Endothelial cell of umbilical vein (primary cell): ENCODE measurements around the gene BABAM2.

Experiments
- CTCF ChIP-seq, 2 donors: IDR thresholded peaks; 1 replicate in 1 of 2; 2 replicates in 1 of 2; pipeline ENCODE4 v1.5.1; 2011; ENCODE audit warnings: low read length in 2 of 2, mild to moderate bottlenecking in 2 of 2, moderate library complexity in 2 of 2, control low read depth in 1 of 2, inconsistent platforms in 1 of 2, low read depth in 1 of 2; ENCODE audit not compliant: insufficient read depth in 1 of 2; ENCODE audit errors: extremely low read depth in 1 of 2
- EZH2 ChIP-seq: IDR thresholded peaks from 2 replicates; pipeline ENCODE4 v1.6.1; 2012; ENCODE audit warnings: borderline replicate concordance, low read depth, mild to moderate bottlenecking, moderate library complexity, low read length, inconsistent platforms; ENCODE audit not compliant: severe bottlenecking
- FOS ChIP-seq: IDR thresholded peaks from 2 replicates; pipeline ENCODE4 v1.6.1; 2011; ENCODE audit warnings: mild to moderate bottlenecking, low read length, moderate library complexity, borderline replicate concordance; ENCODE audit not compliant: insufficient read depth
- GATA2 ChIP-seq: IDR thresholded peaks from 2 replicates; pipeline ENCODE4 v1.7.0; 2011; ENCODE audit warnings: low read depth, mild to moderate bottlenecking, moderate library complexity, mixed read lengths, low read length; ENCODE audit not compliant: insufficient read length, insufficient read depth
- JUN ChIP-seq: IDR thresholded peaks from 2 replicates; pipeline ENCODE4 v1.6.1; 2011; ENCODE audit warnings: borderline replicate concordance, low read depth; ENCODE audit not compliant: insufficient read length, insufficient read depth
- MAX ChIP-seq: IDR thresholded peaks from 2 replicates; pipeline ENCODE4 v1.6.1; 2011; ENCODE audit not compliant: insufficient read depth, insufficient read length
- MYC ChIP-seq: IDR thresholded peaks from one replicate; pipeline ENCODE4 v1.6.1; 2011; ENCODE audit warnings: mild to moderate bottlenecking, low read depth, low read length
- POLR2A ChIP-seq: IDR thresholded peaks from 2 replicates; pipeline ENCODE4 v1.6.1; 2012; ENCODE audit warnings: low read depth, mild to moderate bottlenecking, control low read depth, low read length
- POLR2AphosphoS5 ChIP-seq: IDR thresholded peaks from 2 replicates; pipeline ENCODE4 v1.6.1; 2012; ENCODE audit warnings: low read depth, mild to moderate bottlenecking, control low read depth, low read length, moderate library complexity; ENCODE audit not compliant: insufficient read depth

- TF ChIP-seq CTCF (IDR thresholded peaks at IDR 0.05; ENCODE audit: extremely low read depth in 1 of 2, insufficient read depth in 1 of 2, low read depth in 1 of 2, low read length in 2 of 2) (no peak), POLR2A (no peak), EZH2 (no peak), POLR2AphosphoS5 (no peak), JUN (no peak), MAX (no peak), MYC (no peak), FOS (no peak), GATA2 (no peak)
Measured at GRCh38 chr2:28358668-28359201, 468.2 kb downstream of the BABAM2 start.
